NCI-H748 treated with DMSO at 0.1 percent for 48 hours (cell line): ENCODE measurements around the gene NDUFS2.
A peak's percentile ranks its signal among the peaks of the same experiment; 100 is the strongest.

Experiments used
- DNase-seq: peaks from one replicate; lab custom pipeline; 2025; lab: John Stamatoyannopoulos, UW

Gene NDUFS2

DNA sequence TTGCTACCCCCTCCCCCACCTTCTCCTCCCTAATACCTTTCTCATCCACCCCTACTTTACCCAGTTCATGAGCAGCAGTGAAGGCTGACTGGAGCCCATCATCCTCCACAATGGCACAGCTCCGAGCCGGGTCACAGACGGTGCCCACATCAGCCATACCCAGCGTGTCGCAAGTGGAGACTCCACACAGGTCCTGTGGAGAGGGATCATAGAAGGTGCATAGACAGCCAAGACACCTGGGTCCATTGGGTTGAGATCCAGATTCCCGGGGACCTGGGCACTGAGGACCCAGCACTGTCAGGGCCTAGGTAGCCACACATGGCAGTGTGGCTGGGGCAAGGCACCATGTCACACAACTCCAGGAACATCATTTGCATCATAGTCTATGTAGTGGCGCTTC lies 6.1 kb upstream of the NDUFS2 start:
- DNase-seq: no peak

DNA sequence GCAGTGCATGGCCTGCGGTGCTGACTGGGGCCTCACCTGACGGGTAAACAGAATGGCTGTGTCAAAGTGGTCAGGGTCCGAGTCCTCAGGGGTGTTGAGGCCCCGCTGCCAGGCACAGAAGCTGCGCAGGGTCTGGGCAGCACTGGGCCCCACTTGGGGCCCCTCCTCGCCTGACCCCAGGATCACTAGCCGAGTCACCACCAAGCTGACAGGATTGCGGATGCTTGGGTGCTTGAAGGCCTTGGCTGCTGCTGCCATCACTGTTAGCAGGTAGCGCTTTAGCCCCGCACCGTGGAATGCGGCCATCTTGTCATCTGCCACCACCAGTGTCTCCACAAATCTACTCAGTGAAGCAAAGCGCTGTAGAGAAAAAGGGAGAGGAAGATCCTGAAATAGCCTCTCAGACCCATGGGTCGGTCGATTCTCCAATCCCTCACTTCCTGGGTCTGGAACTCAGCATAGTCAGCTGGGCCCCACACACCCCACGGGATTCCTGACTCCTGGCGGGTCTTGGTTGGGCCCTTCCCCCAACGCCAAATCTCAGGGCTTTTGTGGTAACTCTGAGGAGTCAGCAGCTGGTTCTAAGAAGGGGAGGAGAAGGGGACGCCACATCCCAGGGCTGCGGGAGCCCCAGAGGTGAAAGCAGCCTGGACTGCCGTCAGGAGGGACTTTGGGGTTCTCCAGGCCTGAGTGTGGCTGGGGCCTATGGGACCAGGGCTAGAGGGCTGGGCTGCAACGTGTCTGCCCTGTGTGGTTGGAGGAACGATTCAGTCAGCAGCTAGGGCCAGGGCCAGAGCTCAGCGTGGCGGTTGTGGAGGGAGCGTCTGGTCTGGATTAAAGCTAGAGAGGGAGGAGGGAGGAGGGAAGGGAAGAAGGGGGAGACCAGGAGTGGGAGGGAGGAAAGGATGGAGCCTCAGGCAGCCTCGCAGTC lies 5.4 kb upstream of the NDUFS2 start:
- DNase-seq: no peak

DNA sequence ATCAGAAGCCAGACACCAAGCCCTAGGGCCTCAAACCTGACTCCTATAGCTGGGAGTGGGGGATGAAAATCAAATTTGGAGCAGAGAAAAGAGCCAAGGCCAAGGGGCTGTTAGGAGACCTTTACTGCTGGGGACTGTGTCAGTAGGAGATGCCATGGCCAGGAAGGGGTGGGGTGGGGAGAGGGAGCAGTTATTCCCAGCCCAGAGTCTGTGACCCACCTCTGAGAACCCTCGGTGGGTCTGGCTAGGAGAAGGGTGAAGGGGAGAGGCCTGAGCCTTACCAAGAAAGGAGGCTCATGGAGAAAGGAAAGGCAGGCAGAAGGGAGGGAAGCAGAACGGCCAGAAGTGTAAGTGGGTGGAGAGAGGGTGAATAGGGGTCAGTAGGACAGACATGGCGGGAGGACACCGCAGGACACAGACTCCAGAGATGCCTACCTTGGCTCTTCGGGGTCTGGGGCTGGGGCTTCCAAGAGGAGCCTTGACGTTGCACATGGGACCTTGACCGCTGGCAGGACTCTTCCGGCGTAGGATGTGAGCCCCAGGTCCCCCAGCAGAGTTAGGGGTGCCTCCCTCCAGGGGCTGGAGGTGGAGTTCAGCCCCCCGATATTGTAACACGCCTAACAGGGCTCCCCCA lies 4.5 kb upstream of the NDUFS2 start:
- no peak for DNase-seq

DNA sequence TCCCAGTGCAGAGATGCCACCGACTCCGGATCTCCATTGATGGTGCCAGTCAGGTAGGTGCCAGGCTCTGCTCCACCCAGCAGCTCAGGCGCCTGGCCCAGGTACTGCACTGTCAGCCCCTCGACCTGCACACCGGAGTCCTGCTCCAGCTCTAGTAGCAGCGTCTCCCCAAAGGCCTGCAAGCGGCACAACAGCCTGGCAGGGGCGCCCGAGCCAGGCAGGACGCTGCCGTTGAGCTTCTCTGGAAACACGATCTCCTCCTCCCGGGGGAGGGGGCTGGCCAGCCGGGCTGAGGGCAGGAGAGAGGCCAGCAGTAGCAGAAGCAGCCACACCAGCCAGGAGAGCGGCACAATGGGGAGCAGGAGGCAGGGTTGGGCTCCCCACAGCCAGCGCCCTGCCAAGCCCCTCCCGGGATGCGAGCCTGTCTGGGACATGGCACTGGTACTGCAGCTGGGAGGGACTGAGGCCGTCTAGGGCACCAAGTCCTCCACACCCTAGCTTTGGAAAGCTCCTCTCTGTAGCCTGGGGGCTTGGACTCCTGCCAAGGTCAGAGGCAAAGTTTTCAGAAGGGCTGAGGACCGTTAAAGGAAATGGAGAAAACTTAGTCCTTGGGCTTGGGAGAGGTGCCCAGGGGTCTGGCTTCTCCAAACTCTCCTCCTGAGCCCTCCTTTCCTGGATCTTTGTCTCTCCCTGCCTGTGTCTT lies 3.8 kb upstream of the NDUFS2 start:
- no peak for DNase-seq

DNA sequence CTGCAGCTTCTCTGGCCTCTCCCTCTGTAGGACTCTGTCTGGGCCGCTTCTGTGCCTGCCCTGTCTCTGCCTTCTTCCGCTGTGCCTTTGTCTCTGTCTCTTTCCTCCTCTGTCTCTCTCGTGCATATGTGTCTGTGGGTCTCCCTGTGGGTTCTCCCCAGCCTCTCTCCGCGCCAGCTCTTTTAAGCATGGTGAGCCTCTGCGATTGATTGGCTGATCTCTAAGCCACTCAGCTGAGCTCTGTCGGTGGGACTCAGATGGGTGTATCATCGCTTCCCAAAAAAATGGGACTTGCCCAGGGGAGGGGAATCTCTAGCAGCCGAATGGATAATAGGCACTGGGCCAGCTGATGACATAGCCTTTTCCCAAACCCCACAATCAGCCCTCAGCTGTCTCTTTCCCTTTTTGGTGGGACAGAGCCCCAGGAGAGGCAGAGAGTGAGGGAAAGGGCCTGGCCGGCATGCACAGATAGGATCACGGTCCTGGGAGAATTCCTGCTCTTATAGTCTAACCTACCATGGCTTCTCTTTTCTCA lies 3.2 kb upstream of the NDUFS2 start, which contains the start of gene ADAMTS4:
TSS of gene ADAMTS4 (minus strand) at position 158 of the 535 bp plus-strand sequence. CDS start 427 bp downstream, outside the sequence.
- no peak for DNase-seq

DNA sequence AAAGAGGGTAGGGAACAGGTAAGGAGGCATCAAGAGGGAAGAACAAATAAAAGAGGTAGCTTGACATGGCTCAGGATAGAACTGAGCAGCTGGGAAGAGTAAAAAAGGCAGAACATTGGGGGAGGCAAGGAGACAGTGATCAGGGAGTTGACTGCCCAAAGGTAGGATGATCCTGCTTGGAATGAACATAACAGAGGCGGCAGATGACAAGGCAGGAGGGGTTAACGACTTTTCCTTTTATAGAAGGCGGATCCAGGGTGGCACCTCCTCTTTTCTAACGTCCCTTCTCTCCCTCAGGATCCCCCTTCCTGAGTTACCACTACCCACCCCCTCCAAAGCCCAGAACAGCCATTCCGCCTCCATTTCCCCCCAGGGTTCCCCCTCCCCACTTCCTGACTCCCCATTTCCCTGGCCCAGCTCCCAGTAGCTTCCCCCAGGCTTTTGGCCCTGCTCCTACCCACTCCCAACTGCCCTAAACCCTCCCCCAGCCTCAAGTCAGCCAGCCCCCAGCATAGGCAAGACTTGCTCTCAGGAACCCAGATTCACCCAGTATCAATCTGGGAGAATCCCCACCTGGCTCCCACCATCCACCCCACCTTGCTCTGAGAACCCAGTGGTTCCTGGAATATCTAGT lies 2.5 kb upstream of the NDUFS2 start:
- no peak for DNase-seq

DNA sequence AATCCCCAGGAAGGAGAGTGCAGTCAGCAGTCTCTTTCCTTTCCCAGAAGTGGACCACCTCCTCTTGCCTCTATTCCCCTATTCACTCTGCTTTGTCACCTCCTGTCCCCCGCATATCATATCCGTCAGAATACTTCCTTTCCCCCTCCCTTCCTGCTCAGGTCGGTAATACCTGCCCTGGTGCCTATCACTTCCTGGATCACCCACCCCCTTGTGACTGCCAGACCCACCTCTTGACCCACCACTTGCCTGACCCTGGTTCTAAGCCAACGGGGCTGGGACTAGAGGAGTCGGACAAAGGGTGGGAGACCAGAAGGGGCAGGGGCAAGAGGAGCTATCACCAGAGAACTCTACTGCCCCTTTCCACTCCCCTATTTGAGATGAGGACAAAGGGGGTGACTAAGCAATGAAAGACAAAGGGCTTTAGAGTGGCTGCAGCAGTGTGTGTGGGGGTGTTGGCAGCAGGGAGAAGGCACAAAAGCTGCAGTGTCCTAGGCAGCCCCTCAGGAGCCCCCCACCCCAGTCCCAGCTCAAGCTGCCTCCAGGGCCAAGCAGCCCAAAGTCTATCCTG lies 1.7 kb upstream of the NDUFS2 start:
- DNase-seq: no peak

DNA sequence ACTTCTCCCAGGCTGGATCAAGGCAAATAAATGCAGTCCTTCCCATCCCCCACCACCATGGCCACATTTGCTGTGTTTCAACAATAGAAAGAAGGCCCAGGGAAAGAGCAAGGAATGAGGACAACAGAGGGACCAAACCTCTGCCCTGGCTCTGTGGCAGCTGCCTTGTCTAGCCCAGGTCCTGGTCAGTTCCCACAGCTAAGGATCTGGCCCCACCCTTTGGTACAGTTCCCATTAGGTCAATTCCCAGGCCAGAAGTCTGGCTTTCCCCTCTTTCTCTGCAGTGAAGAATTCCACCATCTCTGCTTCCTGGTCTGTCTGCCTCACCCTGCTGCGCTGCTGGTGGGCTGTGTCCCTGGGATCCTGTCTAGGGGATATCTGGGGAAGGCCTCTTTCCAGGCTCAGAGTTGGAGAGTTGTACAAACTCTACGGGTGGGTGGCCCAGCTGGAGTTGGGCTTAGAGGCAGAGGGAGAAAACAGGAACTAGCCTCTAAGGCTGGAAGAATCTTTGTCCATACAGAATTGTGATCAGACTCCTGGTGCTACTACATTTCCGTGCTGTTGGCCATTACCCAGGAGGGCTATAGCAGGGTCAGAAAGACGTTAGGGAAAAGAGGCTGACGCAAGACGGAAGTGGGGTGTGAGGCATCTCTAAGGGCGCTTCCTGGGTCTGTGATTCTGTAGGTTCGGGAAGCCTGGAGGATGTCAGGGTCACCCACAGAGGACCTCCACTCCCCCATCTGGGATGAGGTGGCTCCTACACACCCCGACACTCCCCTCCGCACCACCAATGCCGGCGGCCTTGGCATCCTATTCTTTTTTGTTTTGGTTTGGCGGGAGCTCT lies 953 bp upstream of the NDUFS2 start:
- DNase-seq: no peak

DNA sequence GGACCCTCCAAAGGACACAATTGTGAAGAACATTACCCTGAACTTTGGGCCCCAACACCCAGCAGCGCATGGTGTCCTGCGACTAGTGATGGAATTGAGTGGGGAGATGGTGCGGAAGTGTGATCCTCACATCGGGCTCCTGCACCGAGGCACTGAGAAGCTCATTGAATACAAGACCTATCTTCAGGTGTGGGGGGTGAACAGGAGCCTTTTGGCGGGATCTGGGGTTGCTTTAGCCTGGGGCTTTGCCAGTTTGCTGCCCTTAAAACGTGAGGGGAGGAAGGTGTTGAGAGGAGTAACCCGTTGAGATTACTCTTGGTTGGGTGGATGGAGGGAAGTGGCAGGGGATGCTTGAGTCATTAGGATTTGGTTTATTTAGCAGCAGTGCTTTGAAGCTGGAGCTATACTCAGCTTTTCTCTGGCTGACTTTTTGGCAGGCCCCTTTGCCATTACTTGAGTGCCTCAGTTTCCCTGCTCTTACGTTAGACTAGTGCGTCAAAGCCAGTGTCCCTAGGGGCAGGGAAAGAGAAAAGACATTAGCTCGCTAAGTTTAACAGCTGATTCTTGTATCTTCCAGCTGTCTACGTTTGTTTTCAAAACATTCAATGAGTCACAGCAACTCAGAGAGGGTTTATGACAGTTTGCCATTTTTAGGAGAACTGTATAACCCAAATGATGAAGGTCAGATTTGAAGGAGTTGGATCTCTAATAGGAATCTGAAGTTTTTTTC lies 4.4 kb downstream of the NDUFS2 start:
- DNase-seq: no peak

DNA sequence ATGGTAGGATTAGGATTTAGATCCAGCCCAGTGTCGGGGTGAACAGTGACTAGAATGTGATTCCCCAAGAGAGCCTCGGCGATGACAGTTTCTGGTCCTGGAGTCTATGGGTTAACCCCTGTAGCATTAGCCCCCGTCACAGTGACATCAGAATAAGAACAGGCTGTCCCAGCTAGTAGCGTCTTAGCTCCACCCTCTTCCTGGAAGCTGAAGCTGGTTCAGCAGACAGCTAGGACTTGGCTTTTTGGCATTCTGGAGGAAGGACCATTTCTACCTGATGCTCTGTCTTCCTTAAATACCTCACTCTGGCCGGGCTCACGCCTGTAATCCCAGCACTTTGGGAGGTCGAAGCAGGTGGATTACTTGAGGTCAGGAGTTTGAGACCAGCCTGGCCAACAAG lies 5.0 kb downstream of the NDUFS2 start:
- no peak for DNase-seq

DNA sequence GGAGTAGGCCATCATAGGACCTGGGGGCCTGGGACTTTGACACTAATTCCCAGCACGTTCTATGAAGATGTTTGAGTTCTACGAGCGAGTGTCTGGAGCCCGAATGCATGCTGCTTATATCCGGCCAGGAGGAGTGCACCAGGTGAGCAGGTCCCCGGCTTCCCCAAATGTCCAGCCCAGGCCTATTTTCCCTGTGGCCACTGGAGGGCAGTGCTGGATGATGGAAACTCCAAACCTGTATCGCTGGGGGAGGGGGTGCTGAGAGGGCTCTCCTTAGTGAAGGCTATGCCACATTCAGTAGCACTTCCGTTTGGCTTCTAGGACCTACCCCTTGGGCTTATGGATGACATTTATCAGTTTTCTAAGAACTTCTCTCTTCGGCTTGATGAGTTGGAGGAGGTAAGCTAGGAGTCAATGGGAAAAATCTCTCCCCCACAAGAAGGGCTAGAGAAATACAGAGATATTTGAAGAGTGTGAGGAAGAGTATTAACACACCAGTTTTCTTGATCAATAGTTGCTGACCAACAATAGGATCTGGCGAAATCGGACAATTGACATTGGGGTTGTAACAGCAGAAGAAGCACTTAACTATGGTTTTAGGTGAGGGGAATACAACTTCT lies 7.7 kb downstream of the NDUFS2 start:
- DNase-seq: peak; percentile 47

DNA sequence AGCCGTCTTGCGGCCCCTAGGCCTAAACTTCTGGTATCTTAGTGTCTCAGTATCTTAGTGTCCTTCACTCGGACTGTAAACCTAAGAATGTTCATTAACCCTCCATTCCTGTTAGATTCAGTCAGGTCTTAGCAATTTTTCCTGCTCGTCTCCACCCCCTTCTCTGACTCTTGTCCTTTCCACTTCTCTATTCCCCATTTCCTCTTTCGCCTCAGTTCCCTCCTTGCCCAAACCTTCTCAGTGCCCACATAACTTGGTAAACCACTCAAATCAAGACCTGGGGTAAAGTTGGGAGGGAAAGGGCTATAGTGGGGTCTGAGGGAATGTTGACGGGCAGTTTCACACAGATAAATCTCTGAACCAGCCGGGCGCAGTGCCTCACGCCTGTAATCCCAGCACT lies 12.2 kb downstream of the NDUFS2 start:
- no peak for DNase-seq

DNA sequence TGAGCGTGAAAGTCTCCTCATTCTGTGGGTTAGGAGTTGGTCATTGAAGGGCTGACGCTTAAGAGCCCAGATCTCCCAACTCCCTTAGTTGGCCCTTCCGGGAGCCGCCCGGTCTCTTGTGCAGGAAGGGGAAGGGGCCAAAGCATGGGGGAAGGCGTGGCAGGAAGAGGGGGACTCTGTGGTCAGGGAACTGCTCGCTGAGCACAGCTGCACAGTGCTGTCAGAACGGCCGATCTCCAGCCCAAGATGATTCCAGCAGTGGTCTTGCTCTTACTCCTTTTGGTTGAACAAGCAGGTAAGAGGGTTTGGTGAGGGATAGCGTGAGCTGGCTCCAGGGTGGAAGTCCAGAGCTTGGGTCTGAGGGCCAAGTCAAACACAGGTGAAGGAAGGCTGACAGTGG lies 12.9 kb downstream of the NDUFS2 start, which contains the start of gene FCER1G:
TSS of gene FCER1G (plus strand) at position 220 of the 400 bp plus-strand sequence. CDS start at position 247, 27 bp downstream.
- DNase-seq: no peak

DNA sequence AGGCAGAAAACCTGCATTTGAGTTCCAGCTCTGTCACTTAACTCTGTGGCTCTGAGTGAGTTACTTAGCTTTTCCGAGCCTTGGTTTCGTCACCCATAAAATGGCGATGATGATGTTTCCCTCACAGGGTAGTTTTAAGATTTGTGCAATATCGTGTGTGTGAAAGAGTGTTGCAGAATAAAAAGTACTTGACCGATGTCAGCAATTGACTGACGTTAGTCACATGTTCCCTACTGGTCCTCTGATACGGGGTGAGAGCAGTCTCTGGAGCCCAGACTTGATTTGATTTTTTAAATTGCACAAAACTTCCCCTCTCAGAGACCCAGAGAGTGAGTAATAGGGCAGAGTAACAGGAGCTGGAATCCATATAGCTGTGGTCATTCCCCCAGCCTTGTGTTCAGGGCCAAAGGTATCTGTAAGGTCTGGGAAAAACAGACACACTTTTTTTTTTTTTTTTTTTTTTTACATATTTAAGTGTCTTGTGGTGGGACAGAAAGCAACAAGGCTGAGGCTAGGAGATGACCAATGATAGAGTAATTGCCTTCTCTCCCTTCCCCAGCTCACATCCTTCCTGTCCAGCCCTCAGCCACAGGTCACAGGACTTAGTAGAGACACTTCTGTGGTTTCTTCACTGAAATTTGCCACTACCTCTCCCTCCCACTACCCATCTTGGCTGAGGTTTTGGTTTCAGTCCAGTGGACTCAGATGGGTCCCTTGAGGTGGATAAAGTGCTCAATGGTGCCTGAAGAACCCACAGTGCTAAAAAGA lies 15.0 kb downstream of the NDUFS2 start:
- no peak for DNase-seq

DNA sequence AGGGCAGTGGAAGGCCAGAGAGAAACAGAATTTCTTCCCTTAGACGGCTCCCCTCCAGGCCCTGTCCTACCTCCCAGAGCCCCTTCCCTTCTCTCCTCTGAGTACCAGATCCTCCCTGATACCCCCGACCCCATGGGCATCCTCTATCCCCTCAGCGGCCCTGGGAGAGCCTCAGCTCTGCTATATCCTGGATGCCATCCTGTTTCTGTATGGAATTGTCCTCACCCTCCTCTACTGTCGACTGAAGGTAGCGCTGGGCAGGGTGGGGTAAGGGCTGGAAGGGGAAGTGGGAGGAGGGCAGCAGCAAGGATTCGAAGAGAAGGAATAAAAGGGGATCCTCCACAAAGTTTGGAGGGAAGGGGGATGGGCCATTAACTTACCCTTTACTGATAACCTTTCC lies 15.7 kb downstream of the NDUFS2 start:
- DNase-seq: no peak

DNA sequence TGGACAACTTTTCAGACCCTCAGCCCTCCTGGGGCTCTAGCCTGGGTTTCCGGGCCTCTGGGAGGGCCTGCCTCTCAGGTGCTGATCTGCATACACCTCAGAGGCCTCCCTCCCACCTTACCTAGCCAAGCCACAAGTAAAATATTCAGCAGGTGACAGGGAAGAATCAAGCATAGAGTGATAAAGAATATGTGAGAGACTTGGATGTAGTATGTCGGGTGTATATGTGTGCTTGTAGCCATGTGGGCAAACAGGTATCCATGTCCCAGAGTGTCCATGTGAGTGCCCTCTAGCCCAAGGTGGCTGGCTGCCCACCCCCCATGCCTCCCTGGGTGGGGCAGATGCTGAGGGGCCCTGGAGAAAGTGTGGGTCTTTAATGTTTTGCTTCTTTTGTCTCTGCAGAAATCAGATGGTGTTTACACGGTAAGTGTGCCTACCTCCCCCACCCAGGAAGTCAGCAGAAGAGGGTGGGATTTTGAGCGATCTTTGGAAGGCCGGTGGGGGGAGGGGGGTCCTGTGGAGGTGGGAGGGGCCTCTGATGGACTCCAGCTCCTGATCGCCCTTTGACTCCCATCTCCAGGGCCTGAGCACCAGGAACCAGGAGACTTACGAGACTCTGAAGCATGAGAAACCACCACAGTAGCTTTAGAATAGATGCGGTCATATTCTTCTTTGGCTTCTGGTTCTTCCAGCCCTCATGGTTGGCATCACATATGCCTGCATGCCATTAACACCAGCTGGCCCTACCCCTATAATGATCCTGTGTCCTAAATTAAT lies 16.3 kb downstream of the NDUFS2 start:
- DNase-seq: no peak

DNA sequence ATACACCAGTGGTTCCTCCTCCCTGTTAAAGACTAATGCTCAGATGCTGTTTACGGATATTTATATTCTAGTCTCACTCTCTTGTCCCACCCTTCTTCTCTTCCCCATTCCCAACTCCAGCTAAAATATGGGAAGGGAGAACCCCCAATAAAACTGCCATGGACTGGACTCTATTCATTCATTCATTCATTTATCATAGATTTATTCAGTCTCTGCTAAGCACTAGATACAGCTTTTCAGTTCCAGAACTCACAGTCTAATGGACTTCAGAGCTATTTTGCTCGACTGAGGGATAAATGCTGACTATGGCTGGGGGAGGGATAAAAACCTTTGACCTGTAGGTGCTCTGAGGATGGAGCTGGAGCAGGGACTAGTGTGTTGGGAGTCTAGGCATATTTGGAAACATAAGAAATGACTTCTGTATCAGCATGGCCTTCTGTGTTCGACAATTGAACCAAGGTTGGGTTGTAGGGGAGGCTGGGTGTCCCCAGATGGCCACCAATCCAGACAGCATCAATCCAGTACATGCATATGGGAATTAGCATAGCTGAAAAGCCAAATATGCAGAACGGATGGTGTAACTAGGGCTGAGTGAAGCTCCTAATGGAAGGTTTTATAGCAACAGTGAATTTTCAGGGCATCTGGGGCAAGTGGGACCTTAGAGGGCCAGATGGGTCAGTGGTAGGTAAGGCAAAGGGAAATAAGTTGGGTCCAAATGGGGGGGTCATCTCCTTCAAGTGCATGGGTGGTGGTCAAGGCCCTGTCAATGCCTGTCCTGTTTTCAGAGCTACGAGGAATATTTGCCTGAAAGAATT lies 17.1 kb downstream of the NDUFS2 start:
- DNase-seq: no peak
